GM15510 (cell line): ENCODE results near the gene CADPS.

ENCODE experiments used
- POLR2A ChIP-seq: IDR thresholded peaks from 3 replicates; pipeline ENCODE4 v1.6.1; 2011; ENCODE audit warnings: borderline replicate concordance; ENCODE audit not compliant: insufficient read length; ENCODE audit errors: extremely low read depth

The CADPS gene

DNA sequence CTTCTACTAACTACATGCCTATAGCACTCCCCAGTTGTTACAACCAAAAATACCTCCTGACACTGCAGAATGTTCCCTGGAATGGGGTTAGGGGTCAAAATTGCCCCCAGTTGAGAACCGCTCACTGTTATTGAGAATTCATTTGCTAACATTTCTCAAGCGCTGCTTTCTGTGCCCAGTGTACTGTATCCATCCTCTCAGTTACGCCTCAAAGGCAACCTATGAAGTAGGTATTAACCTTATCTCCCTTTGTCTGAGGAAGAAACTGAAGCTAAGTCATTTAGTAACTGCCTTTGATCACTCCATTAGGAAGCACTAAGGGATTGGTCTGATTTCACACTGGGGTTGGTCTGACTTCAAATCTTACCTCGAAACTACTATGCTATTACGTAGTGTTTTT lies 70.1 kb downstream of the CADPS start:
- TF ChIP-seq POLR2A = no peak

DNA sequence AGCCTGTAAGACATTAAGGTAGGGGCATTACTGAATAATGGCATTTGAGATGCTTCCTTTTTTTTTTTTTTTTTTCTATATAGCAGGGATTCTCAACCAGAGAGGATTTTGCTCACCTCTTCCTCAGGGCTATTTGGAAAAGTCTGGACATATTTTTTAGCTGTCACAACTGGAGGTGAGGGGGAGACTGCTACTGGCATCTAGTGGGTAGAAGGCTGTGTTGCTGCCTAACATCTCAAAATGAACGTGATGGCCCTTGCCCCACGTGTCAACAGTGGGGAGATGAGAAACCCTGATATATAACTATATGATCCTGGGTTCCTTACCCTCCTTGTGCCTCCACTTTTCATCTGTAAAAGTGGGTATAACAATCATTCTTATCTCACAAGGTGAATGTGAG lies 71.9 kb downstream of the CADPS start:
- no peak for TF ChIP-seq POLR2A

DNA sequence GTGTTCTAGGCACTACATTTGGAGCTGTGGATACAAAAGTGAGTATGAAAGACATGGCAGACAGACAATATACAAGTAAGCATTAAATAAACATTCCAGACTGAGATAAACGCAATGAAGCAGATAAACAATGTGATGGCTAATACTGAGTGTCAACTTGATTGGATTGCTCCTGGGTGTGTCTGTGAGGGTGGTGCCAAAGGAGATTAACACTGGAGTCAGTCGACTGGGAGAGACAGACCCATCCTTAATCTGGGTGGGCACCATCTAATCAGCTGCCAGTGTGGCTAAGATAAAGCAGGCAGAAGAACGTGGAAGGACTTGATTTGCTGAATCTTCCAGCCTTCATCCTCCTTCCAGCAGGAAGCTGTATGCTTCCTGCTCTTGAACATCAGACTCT lies 77.2 kb downstream of the CADPS start:
- TF ChIP-seq POLR2A = no peak

- no peak for TF ChIP-seq POLR2A
These were observed 78.1 kb downstream of the CADPS start for GRCh38 chr3:62797132-62797531.

GRCh38 chr3:62795978-62796657 lies 79.1 kb downstream of the CADPS start:
- TF ChIP-seq POLR2A = no peak

DNA sequence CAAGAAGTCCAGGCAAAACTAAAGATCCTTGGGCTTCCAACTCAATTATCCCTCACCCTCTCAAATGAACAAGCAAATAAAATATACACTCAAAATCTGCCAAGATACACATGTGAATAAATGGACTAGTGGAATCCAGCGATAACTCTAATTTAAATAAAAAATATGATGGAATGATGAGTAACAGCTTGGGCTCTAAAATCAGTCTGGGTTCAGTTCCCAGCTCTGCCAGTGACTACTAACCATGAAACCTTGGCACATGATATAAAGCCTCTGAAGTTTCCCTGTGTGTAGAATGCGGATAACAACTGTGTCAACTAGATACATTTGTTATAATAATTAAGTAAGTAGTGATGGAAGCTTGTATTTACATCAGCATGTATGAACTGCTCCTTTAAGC lies 81.3 kb downstream of the CADPS start:
- TF ChIP-seq POLR2A = no peak

DNA sequence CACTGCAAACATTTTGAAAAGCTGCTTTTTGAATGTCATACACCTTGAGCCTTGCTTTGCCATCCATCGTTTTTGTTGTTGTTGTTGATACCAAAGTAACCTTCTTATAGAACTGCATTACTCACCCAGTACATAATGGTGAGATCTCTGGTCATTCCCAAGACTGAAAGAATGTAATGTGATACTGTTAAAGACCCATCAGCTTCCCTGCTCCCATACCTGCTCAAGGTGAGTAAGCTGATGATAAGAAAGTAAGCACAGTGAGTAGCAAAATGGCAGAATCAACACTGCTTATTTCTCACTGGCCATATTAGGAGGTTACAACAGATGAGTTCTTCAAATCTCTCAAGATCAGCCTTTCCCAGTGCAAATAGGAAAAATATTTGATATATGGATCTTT lies 89.8 kb downstream of the CADPS start:
- no peak for TF ChIP-seq POLR2A

GRCh38 chr3:62781121-62781520 lies 94.1 kb downstream of the CADPS start:
- TF ChIP-seq POLR2A = no peak

DNA sequence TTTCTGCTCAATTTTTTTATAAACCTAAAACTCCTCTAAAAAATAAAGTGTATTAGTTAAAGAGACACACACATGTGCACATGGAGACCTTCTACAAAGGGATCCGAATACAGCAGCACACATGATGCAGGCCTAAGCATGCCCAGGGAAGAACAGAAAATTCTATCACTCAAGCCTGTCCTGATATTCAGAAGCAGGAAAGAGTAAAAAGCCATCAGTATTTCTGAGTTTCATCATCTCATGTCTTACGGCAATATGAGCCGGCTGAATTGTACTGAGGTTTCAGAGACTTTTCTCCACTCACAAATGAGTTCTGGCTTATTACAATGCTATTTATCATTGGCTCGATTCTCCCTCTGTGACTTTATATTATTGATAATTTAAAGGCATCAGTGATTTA lies 97.5 kb downstream of the CADPS start:
- TF ChIP-seq POLR2A = no peak

DNA sequence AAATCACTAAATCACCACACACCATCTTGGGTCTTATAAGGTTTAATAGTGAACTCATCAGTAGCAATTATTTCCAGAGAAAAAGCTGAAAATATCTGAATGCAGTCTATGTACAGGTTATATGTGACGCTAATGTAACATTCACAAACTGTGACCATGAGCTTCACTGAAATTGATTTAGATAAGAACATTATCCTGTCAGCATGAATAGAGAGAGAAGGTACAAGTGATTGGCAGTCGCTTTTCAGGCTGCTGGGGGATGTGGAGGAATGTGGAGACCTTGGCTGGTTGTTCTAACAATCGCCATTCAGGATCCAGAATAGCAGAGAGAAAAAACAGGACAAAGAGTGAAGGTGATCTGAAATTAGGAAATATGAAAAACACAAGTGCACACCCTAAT lies 98.1 kb downstream of the CADPS start:
- TF ChIP-seq POLR2A = no peak

GRCh38 chr3:62774221-62774620 lies 101.0 kb downstream of the CADPS start:
- no peak for TF ChIP-seq POLR2A

DNA sequence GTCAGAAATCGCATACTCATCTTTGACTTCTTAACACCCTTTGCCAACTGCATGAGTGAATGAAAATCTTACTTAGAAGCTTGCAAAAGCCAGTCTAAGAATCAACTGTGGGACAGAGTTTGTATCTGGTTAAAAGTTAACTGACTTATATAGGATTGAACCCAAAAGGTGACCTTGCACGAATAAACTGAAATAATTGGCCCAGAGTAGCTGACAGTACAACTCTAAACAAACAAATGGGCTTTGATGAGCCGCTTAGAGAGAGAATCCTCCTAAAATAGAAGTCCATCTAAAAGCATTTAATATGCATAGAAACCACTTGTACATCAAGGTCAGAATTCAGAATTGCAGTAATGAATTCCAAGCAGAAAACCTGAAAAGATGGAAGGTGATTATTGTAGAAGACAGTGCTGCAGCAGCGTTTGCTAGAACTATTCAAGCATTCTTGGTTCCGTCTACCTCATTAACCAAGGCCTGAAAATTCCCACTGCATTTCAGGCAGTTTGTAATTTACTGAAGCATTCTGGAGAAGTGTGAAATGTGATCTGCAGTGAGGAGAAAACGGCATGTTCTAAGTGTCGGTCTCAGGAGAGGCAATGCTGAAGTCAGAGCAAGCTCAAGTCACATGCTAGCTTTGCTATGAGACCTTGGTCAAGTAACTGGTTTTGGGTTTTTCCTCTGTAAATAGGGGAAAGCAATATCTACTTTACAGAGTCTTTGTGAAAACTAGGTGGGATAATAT lies 103.7 kb downstream of the CADPS start:
- no peak for TF ChIP-seq POLR2A

GRCh38 chr3:62768896-62769295 lies 106.3 kb downstream of the CADPS start:
- TF ChIP-seq POLR2A = no peak

DNA sequence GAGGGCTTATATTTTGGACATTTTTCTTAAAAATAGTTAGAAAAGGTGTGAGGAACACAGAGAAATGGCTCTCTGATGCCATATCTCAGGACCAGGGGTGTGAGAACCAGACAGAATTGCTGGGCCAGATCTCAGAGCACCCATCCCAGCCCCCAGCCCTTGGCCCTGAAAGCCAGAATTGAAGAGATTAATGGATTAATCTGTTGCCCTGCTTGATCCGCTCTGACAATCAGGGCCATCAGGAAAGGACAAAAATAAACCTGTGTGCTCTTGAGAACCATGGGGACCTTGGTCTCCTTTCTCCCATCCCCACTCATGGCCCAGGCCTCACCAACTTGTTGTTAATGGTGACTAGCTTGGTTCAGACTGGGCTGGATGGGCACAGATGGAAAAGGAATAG lies 113.5 kb downstream of the CADPS start:
- TF ChIP-seq POLR2A = no peak

- no peak for TF ChIP-seq POLR2A
These were observed 113.9 kb downstream of the CADPS start for GRCh38 chr3:62761311-62761710.
